Panc1 (cell line): ENCODE data around the gene NOVA1.

Experiments
- CTCF ChIP-seq: fragments of 450-650 bp; IDR thresholded peaks from 2 replicates; pipeline ENCODE4 v1.5.1; 2017; ENCODE audit warnings: mild to moderate bottlenecking
- POLR2AphosphoS5 ChIP-seq: IDR thresholded peaks from 2 replicates; pipeline ENCODE4 v1.6.1; 2012; ENCODE audit warnings: mild to moderate bottlenecking, low read depth, low read length, moderate library complexity

GRCh38 chr14:26531894-26532293 lies 65.9 kb downstream of the NOVA1 start:
- TF ChIP-seq CTCF (no peak), POLR2AphosphoS5 (no peak)
